ENCODE measurements around the gene TLR7.

Gene TLR7

GRCh38 chrX:12922599-12922919 is 55.7 kb downstream of the TLR7 start:
- ChIA-PET POLR2A (no interaction called here), CTCF (interaction anchor here (0.8 kb wide), 1 partner anchor 23 kb away, joined by 3 read pairs; no protein-coding TSS in a partner anchor)
- DNase-seq (ENCODE audit: extremely low spot score), result no peak
- no peak for TF ChIP-seq ELF4 (IDR thresholded peaks at IDR 0.05)
- no peak for TF ChIP-seq FOXM1 (IDR thresholded peaks at IDR 0.05; ENCODE audit: borderline replicate concordance)
- TF ChIP-seq TARDBP (IDR thresholded peaks at IDR 0.05), result no peak

DNA sequence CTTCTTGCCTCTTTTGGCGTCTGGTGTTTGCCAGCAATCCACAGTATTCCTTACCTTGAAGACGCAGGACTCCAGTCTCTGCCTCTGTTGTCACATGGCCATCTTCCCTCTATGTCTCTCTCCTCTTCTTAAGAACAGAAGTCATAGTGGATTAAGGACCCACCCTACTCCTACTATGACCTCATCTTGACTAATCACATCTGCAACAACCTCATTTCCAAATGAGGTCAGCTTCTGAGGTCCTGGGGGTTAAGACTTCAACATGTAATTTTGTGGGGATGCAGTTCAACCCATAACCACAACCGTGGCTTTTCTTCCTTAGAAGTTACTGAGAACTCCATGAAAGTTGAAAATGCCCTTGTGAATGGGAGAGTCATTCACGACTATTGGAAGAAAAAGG is 62.8 kb downstream of the TLR7 start:
- ChIA-PET CTCF (no interaction called here), POLR2A (no interaction called here)
- TF ChIP-seq CTBP1 (IDR thresholded peaks at IDR 0.05; ENCODE audit: borderline replicate concordance) (no peak), SUZ12 (IDR thresholded peaks at IDR 0.05) (no peak), FOXM1 (IDR thresholded peaks at IDR 0.05; ENCODE audit: borderline replicate concordance) (no peak), LEF1 (IDR thresholded peaks at IDR 0.05; ENCODE audit: borderline replicate concordance) (no peak), TARDBP (IDR thresholded peaks at IDR 0.05) (no peak), HDGF (IDR thresholded peaks at IDR 0.05; ENCODE audit: borderline replicate concordance) (no peak), L3MBTL2 (conservative IDR thresholded peaks at IDR 0.05) (no peak), FOXK2 (IDR thresholded peaks at IDR 0.05) (no peak), PKNOX1 (IDR thresholded peaks at IDR 0.05) (no peak), FOXA1 (IDR thresholded peaks at IDR 0.05) (no peak), BHLHE40 (IDR thresholded peaks at IDR 0.05; ENCODE audit: borderline replicate concordance) (no peak), NFRKB (IDR thresholded peaks at IDR 0.05) (no peak), ARNT (IDR thresholded peaks at IDR 0.05) (no peak), ELF4 (IDR thresholded peaks at IDR 0.05) (no peak), ZNF384 (IDR thresholded peaks at IDR 0.05) (no peak), SP1 (IDR thresholded peaks at IDR 0.05) (no peak)
- DNase-seq (ENCODE audit: extremely low spot score), result no peak

GRCh38 chrX:12930150-12930549 is 63.3 kb downstream of the TLR7 start:
- TF ChIP-seq TARDBP (IDR thresholded peaks at IDR 0.05) (no peak), BHLHE40 (IDR thresholded peaks at IDR 0.05; ENCODE audit: borderline replicate concordance) (no peak), ARNT (IDR thresholded peaks at IDR 0.05) (no peak), LEF1 (IDR thresholded peaks at IDR 0.05; ENCODE audit: borderline replicate concordance) (no peak), FOXA1 (IDR thresholded peaks at IDR 0.05) (no peak), HDGF (IDR thresholded peaks at IDR 0.05; ENCODE audit: borderline replicate concordance) (no peak), L3MBTL2 (conservative IDR thresholded peaks at IDR 0.05) (no peak), ELF4 (IDR thresholded peaks at IDR 0.05) (no peak)
- no peak for DNase-seq (ENCODE audit: extremely low spot score)
- POLR2A ChIA-PET, result no interaction called here
- CTCF ChIA-PET, result no interaction called here

- POLR2A ChIA-PET, result no interaction called here
- CTCF ChIA-PET, result interaction anchor here (0.6 to 0.7 kb wide), 2 partner anchors 14 to 15 kb away, joined by 4 read pairs; no protein-coding TSS in a partner anchor
- TF ChIP-seq L3MBTL2 (conservative IDR thresholded peaks at IDR 0.05) (no peak), SP1 (IDR thresholded peaks at IDR 0.05) (no peak), SUZ12 (IDR thresholded peaks at IDR 0.05) (no peak), PKNOX1 (IDR thresholded peaks at IDR 0.05) (no peak), ELF4 (IDR thresholded peaks at IDR 0.05) (no peak), ZNF384 (IDR thresholded peaks at IDR 0.05) (no peak), FOXA1 (IDR thresholded peaks at IDR 0.05) (no peak)
- DNase-seq (ENCODE audit: extremely low spot score), result no peak
These were observed 65.4 kb downstream of the TLR7 start for GRCh38 chrX:12932244-12932643.

DNA sequence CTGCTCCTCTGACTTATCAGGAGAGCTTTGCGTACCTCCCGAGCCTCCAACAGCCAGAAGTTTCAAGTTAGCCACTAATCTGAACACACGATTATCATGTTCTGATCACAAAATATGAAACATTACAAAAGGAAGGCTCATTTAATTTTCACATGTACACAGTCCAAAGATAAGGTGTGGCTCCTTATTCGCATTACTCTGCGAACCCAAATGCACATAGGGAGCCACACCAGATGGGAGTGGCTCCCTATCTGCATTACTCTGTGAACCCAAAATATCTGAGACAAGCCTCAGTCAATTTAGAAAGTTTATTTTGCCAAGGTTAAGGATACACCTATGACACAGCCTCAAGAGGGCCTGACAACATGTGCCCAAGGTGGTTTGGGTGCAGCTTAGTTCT is 68.0 kb downstream of the TLR7 start:
- ChIA-PET POLR2A (no interaction called here), CTCF (no interaction called here)
- DNase-seq (ENCODE audit: extremely low spot score), result no peak
- no peak for TF ChIP-seq L3MBTL2 (conservative IDR thresholded peaks at IDR 0.05)
- no peak for TF ChIP-seq SP1 (IDR thresholded peaks at IDR 0.05)
- no peak for TF ChIP-seq FOXK2 (IDR thresholded peaks at IDR 0.05)
- TF ChIP-seq LEF1 (IDR thresholded peaks at IDR 0.05; ENCODE audit: borderline replicate concordance), result no peak
- TF ChIP-seq BHLHE40 (IDR thresholded peaks at IDR 0.05; ENCODE audit: borderline replicate concordance), result no peak
- no peak for TF ChIP-seq PKNOX1 (IDR thresholded peaks at IDR 0.05)
- no peak for TF ChIP-seq ARNT (IDR thresholded peaks at IDR 0.05)
- TF ChIP-seq ELF4 (IDR thresholded peaks at IDR 0.05), result no peak
- no peak for TF ChIP-seq CTBP1 (IDR thresholded peaks at IDR 0.05; ENCODE audit: borderline replicate concordance)
- no peak for TF ChIP-seq FOXA1 (IDR thresholded peaks at IDR 0.05)
- TF ChIP-seq ZNF384 (IDR thresholded peaks at IDR 0.05), result no peak

GRCh38 chrX:12936947-12937346 is 70.1 kb downstream of the TLR7 start:
- ChIA-PET CTCF (no interaction called here), POLR2A (no interaction called here)
- TF ChIP-seq ELF4 (IDR thresholded peaks at IDR 0.05) (no peak), FOXA1 (IDR thresholded peaks at IDR 0.05) (no peak), L3MBTL2 (conservative IDR thresholded peaks at IDR 0.05) (no peak), HDGF (IDR thresholded peaks at IDR 0.05; ENCODE audit: borderline replicate concordance) (no peak), SP1 (IDR thresholded peaks at IDR 0.05) (no peak), SUZ12 (IDR thresholded peaks at IDR 0.05) (no peak)
- DNase-seq (ENCODE audit: extremely low spot score), result no peak
